SK-N-SH (cell line): ENCODE measurements around the gene RNF151. TPM values are rescaled to one million over a fixed set of nuclear protein-coding genes. Genes with fewer than 3 reads are reported as not detected.

Experiments
- CTCF ChIA-PET: fragments of 300-600, 350-600 bp; formaldehyde crosslinking; extraction: SDS; loops from one replicate; lab custom pipeline; 2021; lab: Yijun Ruan, JAX
- POLR2A ChIA-PET: fragments of 350-600 bp; sonication (Branson Sonifier 250); formaldehyde crosslinking; extraction: SDS; loops from one replicate; lab custom pipeline; 2020; ENCODE audit warnings: antibody characterized with exemption, inconsistent platforms; lab: Yijun Ruan, JAX
- DNase-seq: peaks from one replicate; pipeline ENCODE4 v3.0.0; 2012
- H2AFZ ChIP-seq: fragments of 200-600 bp; sonication (generic); 2 replicates; pipeline ENCODE4 v1.8.1; 2016; ENCODE audit warnings: antibody characterized with exemption, mild to moderate bottlenecking, low read depth
- H3F3A ChIP-seq: fragments of 200-600 bp; sonication (generic); replicated peaks from 2 replicates; pipeline ENCODE3; 2016; ENCODE audit warnings: antibody characterized with exemption, mild to moderate bottlenecking; ENCODE audit not compliant: insufficient read depth
- H3K27ac ChIP-seq, 2 experiments: fragments of 200-500 bp in 1 of 2; fragments of 200-600 bp in 1 of 2; sonication (Bioruptor generic) in 1 of 2; sonication (generic), shearing (Covaris generic) in 1 of 2; 2 replicates each; pipeline versions ENCODE4 v1.5.1 to v1.6.1; 2014 to 2016; ENCODE audit warnings: low read depth in 2 of 2, inconsistent platforms in 1 of 2, low read length in 1 of 2, mild to moderate bottlenecking in 1 of 2, mixed read lengths in 1 of 2
- H3K27me3 ChIP-seq: fragments of 200-600 bp; sonication (generic), shearing (Covaris generic); 2 replicates; pipeline ENCODE4 v1.6.1; 2016; ENCODE audit warnings: mixed run types; ENCODE audit not compliant: insufficient read depth
- H3K36me3 ChIP-seq, 2 experiments: fragments of 200-500 bp in 1 of 2; fragments of 200-600 bp in 1 of 2; sonication (Bioruptor generic) in 1 of 2; sonication (generic) in 1 of 2; replicated peaks in 1 of 2; 2 replicates each; pipeline versions ENCODE3 to v1.5.1; 2014 to 2016; ENCODE audit warnings: low read length in 1 of 2, mild to moderate bottlenecking in 1 of 2; ENCODE audit not compliant: insufficient read depth in 2 of 2, control insufficient read depth in 1 of 2
- H3K4me1 ChIP-seq, 2 experiments: fragments of 200-500 bp in 1 of 2; fragments of 200-600 bp in 1 of 2; sonication (Bioruptor generic) in 1 of 2; sonication (generic), shearing (Covaris generic) in 1 of 2; 2 replicates each; pipeline versions ENCODE4 v1.5.1 to v1.6.1; 2014 to 2016; ENCODE audit warnings: low read depth in 1 of 2, low read length in 1 of 2, mixed run types in 1 of 2; ENCODE audit not compliant: insufficient read depth in 2 of 2, control insufficient read depth in 1 of 2
- H3K4me2 ChIP-seq: fragments of 200-600 bp; sonication (generic), shearing (Covaris generic); 2 replicates; pipeline ENCODE4 v1.6.1; 2017; ENCODE audit warnings: mixed run types
- H3K4me3 ChIP-seq, 2 experiments: fragments of 200-500 bp in 1 of 2; fragments of 200-600 bp in 1 of 2; sonication (Bioruptor generic) in 1 of 2; sonication (generic), shearing (Covaris generic) in 1 of 2; 2 replicates each; pipeline versions ENCODE4 v1.5.1 to v1.8.1; 2014 to 2016; ENCODE audit warnings: low read depth in 2 of 2, inconsistent platforms in 1 of 2, low read length in 1 of 2, mild to moderate bottlenecking in 1 of 2, mixed read lengths in 1 of 2, moderate library complexity in 1 of 2
- H3K79me2 ChIP-seq: fragments of 200-600 bp; sonication (generic); 2 replicates; pipeline ENCODE4 v1.8.1; 2017; ENCODE audit warnings: mild to moderate bottlenecking; ENCODE audit not compliant: insufficient read depth
- H3K9ac ChIP-seq: fragments of 200-600 bp; sonication (generic); 2 replicates; pipeline ENCODE4 v1.6.1; 2017; ENCODE audit warnings: mixed run types
- H3K9me2 ChIP-seq: fragments of 200-600 bp; sonication (generic); 2 replicates; pipeline ENCODE4 v1.6.1; 2017; ENCODE audit warnings: mixed run types
- H3K9me3 ChIP-seq: fragments of 200-600 bp; sonication (generic); 2 replicates; pipeline ENCODE4 v1.6.1; 2017; ENCODE audit warnings: mixed run types, mild to moderate bottlenecking, moderate library complexity
- H4K20me1 ChIP-seq: fragments of 200-600 bp; sonication (generic); 2 replicates; pipeline ENCODE4 v1.6.1; 2017; ENCODE audit warnings: mild to moderate bottlenecking, mixed run types; ENCODE audit not compliant: insufficient read depth
- CHD2 ChIP-seq: fragments of 150-350 bp; IDR thresholded peaks from 2 replicates; pipeline ENCODE4 v1.6.1; 2018; ENCODE audit warnings: low read length; ENCODE audit not compliant: partially characterized antibody
- ELF1 ChIP-seq: IDR thresholded peaks from 2 replicates; pipeline ENCODE4 v1.4.0; 2012
- EP300 ChIP-seq, 2 experiments: IDR thresholded peaks; 2 replicates each; pipeline versions ENCODE4 v1.4.0 to v1.6.1; 2012; ENCODE audit warnings: borderline replicate concordance in 1 of 2, low read depth in 1 of 2, low read length in 1 of 2
- EZH2phosphoT487 ChIP-seq: fragments of 200-600 bp; sonication (generic); IDR thresholded peaks from 2 replicates; pipeline ENCODE4 v1.6.1; 2017; ENCODE audit warnings: low read depth, mixed run types, mild to moderate bottlenecking, antibody characterized with exemption, moderate library complexity, borderline replicate concordance
- FOXJ3 ChIP-seq: sonication (generic); formaldehyde crosslinking; IDR thresholded peaks from 2 replicates; pipeline ENCODE4 v1.5.1; 2020; ENCODE audit warnings: mild to moderate bottlenecking, missing genetic modification reagents
- FOXM1 ChIP-seq: IDR thresholded peaks from 2 replicates; pipeline ENCODE4 v1.4.0; 2012; ENCODE audit warnings: low read depth, mild to moderate bottlenecking
- GATA2 ChIP-seq: sonication (generic); formaldehyde crosslinking; IDR thresholded peaks from 2 replicates; pipeline ENCODE4 v1.5.0; 2020; ENCODE audit warnings: mild to moderate bottlenecking, missing genetic modification reagents
- JUND ChIP-seq: IDR thresholded peaks from 2 replicates; pipeline ENCODE4 v1.4.0; 2012
- MAX ChIP-seq: IDR thresholded peaks from 2 replicates; pipeline ENCODE4 v1.4.0; 2012; ENCODE audit warnings: low read depth
- MEF2A ChIP-seq: IDR thresholded peaks from 2 replicates; pipeline ENCODE4 v1.4.0; 2012; ENCODE audit warnings: low read depth, borderline replicate concordance
- MXI1 ChIP-seq: IDR thresholded peaks from 2 replicates; pipeline ENCODE4 v1.6.1; 2012; ENCODE audit warnings: mild to moderate bottlenecking, low read depth, low read length, improper control_type of control experiment
- NFIC ChIP-seq: IDR thresholded peaks from 2 replicates; pipeline ENCODE4 v1.4.0; 2012; ENCODE audit warnings: borderline replicate concordance
- NRF1 ChIP-seq: IDR thresholded peaks from 2 replicates; pipeline ENCODE4 v1.6.1; 2012; ENCODE audit warnings: low read depth, mild to moderate bottlenecking, low read length
- PBX3 ChIP-seq: IDR thresholded peaks from 2 replicates; pipeline ENCODE4; 2012
- POLR2AphosphoS5 ChIP-seq: IDR thresholded peaks from 2 replicates; pipeline ENCODE4 v1.6.1; 2012; ENCODE audit warnings: low read depth, low read length
- RAD21 ChIP-seq: IDR thresholded peaks from 2 replicates; pipeline ENCODE4 v1.6.1; 2012; ENCODE audit warnings: mild to moderate bottlenecking, low read length
- RCOR1 ChIP-seq: fragments of 150-350 bp; IDR thresholded peaks from 2 replicates; pipeline ENCODE4 v1.6.1; 2017; ENCODE audit warnings: antibody characterized with exemption, low read length
- SIN3A ChIP-seq: IDR thresholded peaks from 2 replicates; pipeline ENCODE4 v1.6.1; 2012; ENCODE audit warnings: low read depth, mild to moderate bottlenecking, low read length, moderate library complexity, borderline replicate concordance
- SMC3 ChIP-seq: IDR thresholded peaks from 2 replicates; pipeline ENCODE4 v1.6.1; 2012; ENCODE audit warnings: low read depth, low read length, improper control_type of control experiment
- TAF1 ChIP-seq: IDR thresholded peaks from 2 replicates; pipeline ENCODE4 v1.6.1; 2012; ENCODE audit warnings: low read depth, mild to moderate bottlenecking, low read length, moderate library complexity, borderline replicate concordance
- TCF12 ChIP-seq: IDR thresholded peaks from 2 replicates; pipeline ENCODE4 v1.4.0; 2012
- USF1 ChIP-seq: IDR thresholded peaks from 2 replicates; pipeline ENCODE4 v1.4.0; 2012; ENCODE audit warnings: low read depth, borderline replicate concordance
- USF2 ChIP-seq: fragments of 150-350 bp; IDR thresholded peaks from 2 replicates; pipeline ENCODE4 v1.6.1; 2017; ENCODE audit warnings: antibody characterized with exemption, low read length, low read depth, borderline replicate concordance
- YY1 ChIP-seq: IDR thresholded peaks from 2 replicates; pipeline ENCODE4 v1.4.0; 2012; ENCODE audit warnings: low read depth, mild to moderate bottlenecking
- WGBS: methylation state at CpG from one replicate; pipeline ENCODE4 v1.1.6; 2017; ENCODE audit warnings: low lambda C conversion rate; 5-methylcytosine and 5-hydroxymethylcytosine counted together
- polyA plus RNA-seq, 3 experiments: library from polyadenylated mRNA; depleted of rRNA; stranded (reverse); fragments of >200 nt; gene quantifications; 2 replicates each; pipeline ENCODE4 v1.2.3, GENCODE V29; 2012

Gene RNF151
- polyA plus RNA-seq, 1 of the 3 experiments (the other 2 are of a cell fraction) = 0.07 TPM

- POLR2A ChIA-PET = interaction anchor here (1.6 kb wide), 1 partner anchor 11 kb away, joined by 6 read pairs; the partner anchor contains the start of gene RPS2
- no peak overlapping the region for H3K27ac ChIP-seq
- 97% methylated on average over 20 of the region's 33 CpGs for whole genome bisulfite sequencing
These were observed 9.0 kb downstream of the RNF151 start for GRCh38 chr16:1975432-1976215.

GRCh38 chr16:1976216-1976520 is 9.5 kb downstream of the RNF151 start:
- H3K79me2 ChIP-seq = peaks cover 23% of the 10 kb centered on the region
- CTCF ChIA-PET = interaction anchor here (1.3 kb wide), 1 partner anchor 10 kb away, joined by 3 read pairs; no protein-coding TSS in a partner anchor
- no peak for TF ChIP-seq USF2
- TF ChIP-seq NRF1 = no peak
- TF ChIP-seq GATA2 (CRISPR knock-in tag) = no peak
- TF ChIP-seq PBX3 = no peak
- no peak for TF ChIP-seq MXI1
- no peak for TF ChIP-seq SMC3
- no peak for TF ChIP-seq POLR2AphosphoS5
- no peak for TF ChIP-seq MEF2A
- no peak for TF ChIP-seq FOXM1
- TF ChIP-seq RCOR1 = no peak
- TF ChIP-seq RAD21 = no peak
- no peak for TF ChIP-seq MAX
- no peak for TF ChIP-seq SIN3A

More at GRCh38 chr16:1975432-1976215, 9.0 kb downstream of the RNF151 start:
- Histone ChIP-seq H3K9me3 (no peaks in the 10 kb centered on the region), H3K4me1 (peaks cover 0 to 9% of the 10 kb centered on the region in 2 experiments; a peak in 1 of 4 replicates), H4K20me1 (no peaks in the 10 kb centered on the region), H3K79me2 (peaks cover 28% of the 10 kb centered on the region), H3K4me2 (no peak overlapping the region), H3K9ac (no peak overlapping the region), H3K36me3 (peaks cover 7 to 49% of the 10 kb centered on the region in 2 experiments), H3K4me3 (no peak overlapping the region), H3K9me2 (no peaks in the 10 kb centered on the region), H2AFZ (no peak overlapping the region), H3K27me3 (no peaks in the 10 kb centered on the region), H3F3A (peaks cover 4% of the 10 kb centered on the region)
- no peak for DNase-seq
- TF ChIP-seq EZH2phosphoT487 = no peak
- no peak for TF ChIP-seq NFIC
- no peak for TF ChIP-seq SMC3
- no peak for TF ChIP-seq USF1
- no peak for TF ChIP-seq SIN3A
- no peak for TF ChIP-seq FOXM1
- no peak for TF ChIP-seq MEF2A
- TF ChIP-seq TAF1 = no peak
- no peak for TF ChIP-seq EP300 (IDR thresholded peaks at IDR 0.05; ENCODE audit: borderline replicate concordance in 1 of 2, low read depth in 1 of 2, low read length in 1 of 2)
- no peak for TF ChIP-seq TCF12
- TF ChIP-seq CHD2 = no peak
- no peak for TF ChIP-seq GATA2 (CRISPR knock-in tag)
- no peak for TF ChIP-seq JUND
- TF ChIP-seq POLR2AphosphoS5 = no peak
- no peak for TF ChIP-seq ELF1
- TF ChIP-seq YY1 = no peak
- no peak for TF ChIP-seq NRF1
- TF ChIP-seq MXI1 = no peak
- no peak for TF ChIP-seq FOXJ3
- no peak for TF ChIP-seq PBX3
- CTCF ChIA-PET = no interaction called here

More at GRCh38 chr16:1976216-1976520, 9.5 kb downstream of the RNF151 start:
- H3K9ac ChIP-seq = no peak overlapping the region
- peaks cover 4% of the 10 kb centered on the region for H3F3A ChIP-seq
- no peak for DNase-seq
- no peak overlapping the region for H3K4me3 ChIP-seq
- WGBS = 90% methylated on average over 3 of the region's 8 CpGs
- H3K4me2 ChIP-seq = no peak overlapping the region
- H3K4me1 ChIP-seq = peaks cover 0 to 6% of the 10 kb centered on the region in 2 experiments; a peak in 1 of 4 replicates
- no peaks in the 10 kb centered on the region for H4K20me1 ChIP-seq
- no peak overlapping the region for H2AFZ ChIP-seq
- peaks cover 7 to 49% of the 10 kb centered on the region in 2 experiments for H3K36me3 ChIP-seq
- no peaks in the 10 kb centered on the region for H3K9me2 ChIP-seq
- H3K27ac ChIP-seq = no peak overlapping the region
- no peaks in the 10 kb centered on the region for H3K27me3 ChIP-seq
- no peaks in the 10 kb centered on the region for H3K9me3 ChIP-seq
- POLR2A ChIA-PET = interaction anchor here (1.6 kb wide), 1 partner anchor 11 kb away, joined by 6 read pairs; the partner anchor contains the start of gene RPS2
